Liver (tissue), 9 donors: ENCODE results near the gene NUP214. TPM values are rescaled to one million over a fixed set of nuclear protein-coding genes. Genes with fewer than 3 reads are reported as not detected.

Experiments
- DNase-seq: peaks from one replicate; pipeline ENCODE4 v3.0.0-alpha.2; 2017; ENCODE audit warnings: low spot score
- H3K27ac ChIP-seq, 2 donors: one replicate each; pipeline ENCODE4 v1.7.0; 2013; ENCODE audit warnings: inconsistent platforms in 2 of 2, low read length in 2 of 2, control low read depth in 1 of 2, low read depth in 1 of 2, mild to moderate bottlenecking in 1 of 2
- H3K27me3 ChIP-seq, 4 donors: one replicate each; pipeline versions ENCODE4 v1.6.1 to v1.7.0; 2013; ENCODE audit warnings: low read length in 3 of 4, inconsistent platforms in 1 of 4, mild to moderate bottlenecking in 1 of 4, moderate library complexity in 1 of 4; ENCODE audit not compliant: control insufficient read depth in 4 of 4, insufficient read depth in 4 of 4
- H3K36me3 ChIP-seq, 4 donors: one replicate each; pipeline versions ENCODE4 v1.6.1 to v1.7.0; 2013; ENCODE audit warnings: low read length in 3 of 4, mild to moderate bottlenecking in 3 of 4, low read depth in 1 of 4, moderate library complexity in 1 of 4; ENCODE audit not compliant: control insufficient read depth in 4 of 4, insufficient read depth in 3 of 4
- H3K4me1 ChIP-seq, 4 donors: one replicate each; pipeline versions ENCODE4 v1.6.1 to v1.7.0; 2013; ENCODE audit warnings: low read length in 3 of 4, mild to moderate bottlenecking in 3 of 4, moderate library complexity in 1 of 4; ENCODE audit not compliant: control insufficient read depth in 4 of 4, insufficient read depth in 4 of 4
- H3K4me3 ChIP-seq, 3 donors: one replicate each; pipeline versions ENCODE4 v1.6.1 to v1.7.0; 2013; ENCODE audit warnings: low read length in 3 of 3, control low read depth in 1 of 3, low read depth in 1 of 3, mild to moderate bottlenecking in 1 of 3
- H3K9ac ChIP-seq, 2 donors: one replicate each; pipeline ENCODE4 v1.7.0; 2013; ENCODE audit warnings: low read length in 2 of 2, mild to moderate bottlenecking in 2 of 2, moderate library complexity in 2 of 2, control low read depth in 1 of 2, low read depth in 1 of 2
- H3K9me3 ChIP-seq, 4 donors: one replicate each; pipeline versions ENCODE4 v1.6.1 to v1.7.0; 2013; ENCODE audit warnings: low read length in 3 of 4; ENCODE audit not compliant: control insufficient read depth in 4 of 4
- ATF3 ChIP-seq: IDR thresholded peaks from 2 replicates; pipeline ENCODE4 v1.6.1; 2016; ENCODE audit warnings: antibody characterized with exemption
- CTCF ChIP-seq: fragments of 150-350 bp; IDR thresholded peaks from 2 replicates; pipeline ENCODE4 v1.5.1; 2017; ENCODE audit warnings: improper control_type of control experiment, low read depth, low read length; ENCODE audit not compliant: missing input control
- EGR1 ChIP-seq, 2 donors: IDR thresholded peaks; 2 replicates each; pipeline ENCODE4 v1.6.1; 2016 to 2018; ENCODE audit warnings: antibody characterized with exemption in 2 of 2, low read depth in 2 of 2
- FOXA1 ChIP-seq: IDR thresholded peaks from 2 replicates; pipeline ENCODE4 v1.6.1; 2016; ENCODE audit warnings: antibody characterized with exemption
- GABPA ChIP-seq, 2 donors: IDR thresholded peaks in 1 of 2; conservative IDR thresholded peaks in 1 of 2; 2 replicates each; pipeline ENCODE4 v1.6.1; 2016; ENCODE audit warnings: antibody characterized with exemption in 2 of 2, mild to moderate bottlenecking in 1 of 2, moderate library complexity in 1 of 2
- HNF4A ChIP-seq, 2 donors: conservative IDR thresholded peaks; 2 replicates each; pipeline ENCODE4 v1.6.1; 2016; ENCODE audit warnings: antibody characterized with exemption in 2 of 2, mild to moderate bottlenecking in 2 of 2
- HNF4G ChIP-seq: IDR thresholded peaks from 2 replicates; pipeline ENCODE4 v1.6.1; 2016; ENCODE audit warnings: antibody characterized with exemption
- JUND ChIP-seq, 2 donors: IDR thresholded peaks; 2 replicates each; pipeline ENCODE4 v1.6.1; 2016; ENCODE audit warnings: antibody characterized with exemption in 2 of 2
- MAX ChIP-seq: IDR thresholded peaks from 2 replicates; pipeline ENCODE4 v1.6.1; 2016; ENCODE audit warnings: antibody characterized with exemption
- NR2F2 ChIP-seq: IDR thresholded peaks from 2 replicates; pipeline ENCODE4 v1.6.1; 2016; ENCODE audit warnings: antibody characterized with exemption
- RAD21 ChIP-seq, 2 donors: IDR thresholded peaks; 2 replicates each; pipeline ENCODE4 v1.6.1; 2016; ENCODE audit warnings: antibody characterized with exemption in 2 of 2, mild to moderate bottlenecking in 2 of 2
- REST ChIP-seq: IDR thresholded peaks from 2 replicates; pipeline ENCODE4 v1.6.1; 2016; ENCODE audit warnings: antibody characterized with exemption, mild to moderate bottlenecking
- RXRA ChIP-seq, 2 donors: IDR thresholded peaks; 2 replicates each; pipeline ENCODE4 v1.6.1; 2017 to 2018; ENCODE audit warnings: antibody characterized with exemption in 2 of 2, mild to moderate bottlenecking in 1 of 2
- SP1 ChIP-seq: IDR thresholded peaks from 2 replicates; pipeline ENCODE4 v1.6.1; 2018; ENCODE audit warnings: antibody characterized with exemption, mild to moderate bottlenecking
- TAF1 ChIP-seq: conservative IDR thresholded peaks from 2 replicates; pipeline ENCODE4 v1.6.1; 2016; ENCODE audit warnings: antibody characterized with exemption, mild to moderate bottlenecking
- YY1 ChIP-seq: IDR thresholded peaks from 2 replicates; pipeline ENCODE4 v1.6.1; 2016; ENCODE audit warnings: antibody characterized with exemption, mild to moderate bottlenecking
- WGBS: extraction: QIAGEN DNeasy Blood & Tissue Kit; methylation state at CpG from one replicate; pipeline ENCODE4 v1.1.7; 2013; 5-methylcytosine and 5-hydroxymethylcytosine counted together
- polyA plus RNA-seq, 2 donors: library from polyadenylated mRNA; stranded (reverse) in 1 of 2; unstranded in 1 of 2; fragments of 200-250 nt in 1 of 2; fragments of >200 nt in 1 of 2; fragmentation: Nextera tagmentation in 1 of 2; extraction: Ambion mirVana in 1 of 2; gene quantifications; one replicate each; pipeline versions ENCODE4 v1.2.1 to v1.2.3, GENCODE V29; 2013 to 2015
- total RNA-seq, 2 donors: library from RNA; depleted of rRNA; stranded (reverse); fragments of >200 nt; gene quantifications; one replicate each; pipeline ENCODE4 v1.2.3, GENCODE V29; 2014
- TF ChIP-seq, protein P1 (sequence below): IDR thresholded peaks from 2 replicates; pipeline ENCODE4 v1.6.1; 2016; ENCODE audit warnings: antibody characterized with exemption
- donor health status: healthy.
- donor health status: healthy.
- donor health status: healthy.
- donor health status: healthy.
- donor health status: healthy.

The NUP214 gene
- total and polyA plus RNA-seq, 4 donors: 8.8 to 19.5 (median 16.5) TPM

- no peak overlapping the region for H3K9ac ChIP-seq
- H3K36me3 ChIP-seq: peaks cover 13 to 52% (median 41%) of the 10 kb centered on the region in 4 donors
- no peak overlapping the region for H3K27ac ChIP-seq
- no peaks in the 10 kb centered on the region for H3K9me3 ChIP-seq
- H3K4me1 ChIP-seq: peaks cover 0 to 4% (median 0%) of the 10 kb centered on the region in 4 donors
- no peak for DNase-seq
- WGBS: 93% methylated on average over 4 of the region's 4 CpGs
- TF ChIP-seq REST (no peak), GABPA (IDR thresholded peaks at IDR 0.05 in 1 of 2, conservative IDR thresholded peaks at IDR 0.05 in 1 of 2) (no peak), HNF4G (no peak), JUND (IDR thresholded peaks at IDR 0.05) (no peak), EGR1 (IDR thresholded peaks at IDR 0.05; ENCODE audit: low read depth in 2 of 2) (no peak), RXRA (IDR thresholded peaks at IDR 0.05) (no peak), YY1 (no peak), ATF3 (no peak), MAX (no peak), RAD21 (IDR thresholded peaks at IDR 0.05) (no peak), SP1 (no peak), TAF1 (no peak), CTCF (no peak), HNF4A (conservative IDR thresholded peaks at IDR 0.05) (no peak)
- TF ChIP-seq, protein P1, sequence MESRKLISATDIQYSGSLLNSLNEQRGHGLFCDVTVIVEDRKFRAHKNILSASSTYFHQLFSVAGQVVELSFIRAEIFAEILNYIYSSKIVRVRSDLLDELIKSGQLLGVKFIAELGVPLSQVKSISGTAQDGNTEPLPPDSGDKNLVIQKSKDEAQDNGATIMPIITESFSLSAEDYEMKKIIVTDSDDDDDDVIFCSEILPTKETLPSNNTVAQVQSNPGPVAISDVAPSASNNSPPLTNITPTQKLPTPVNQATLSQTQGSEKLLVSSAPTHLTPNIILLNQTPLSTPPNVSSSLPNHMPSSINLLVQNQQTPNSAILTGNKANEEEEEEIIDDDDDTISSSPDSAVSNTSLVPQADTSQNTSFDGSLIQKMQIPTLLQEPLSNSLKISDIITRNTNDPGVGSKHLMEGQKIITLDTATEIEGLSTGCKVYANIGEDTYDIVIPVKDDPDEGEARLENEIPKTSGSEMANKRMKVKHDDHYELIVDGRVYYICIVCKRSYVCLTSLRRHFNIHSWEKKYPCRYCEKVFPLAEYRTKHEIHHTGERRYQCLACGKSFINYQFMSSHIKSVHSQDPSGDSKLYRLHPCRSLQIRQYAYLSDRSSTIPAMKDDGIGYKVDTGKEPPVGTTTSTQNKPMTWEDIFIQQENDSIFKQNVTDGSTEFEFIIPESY: no peak
- no peaks in the 10 kb centered on the region for H3K27me3 ChIP-seq
- no peak overlapping the region for H3K4me3 ChIP-seq
These were observed 37.5 kb downstream of the NUP214 start for GRCh38 chr9:131162886-131163285.

DNA sequence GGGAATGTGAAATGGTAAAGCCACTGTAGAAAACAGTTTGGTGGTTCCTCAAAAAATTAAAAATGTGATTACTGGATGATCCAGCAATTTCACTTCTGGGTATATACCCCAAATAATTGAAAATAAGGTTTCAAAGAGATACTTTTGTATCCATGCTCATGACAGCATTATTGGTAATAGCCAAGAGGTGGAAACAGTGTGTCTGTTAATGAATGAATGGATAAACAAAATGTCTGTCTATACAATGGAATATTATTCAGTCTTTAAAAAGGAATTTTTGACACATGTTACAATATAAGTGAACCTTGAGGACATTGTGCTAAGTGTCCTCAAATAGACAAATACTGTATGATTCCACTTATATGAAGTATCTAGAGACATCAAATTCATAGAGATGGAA lies 40.1 kb downstream of the NUP214 start:
- Histone ChIP-seq H3K9ac (no peak overlapping the region), H3K27ac (no peak overlapping the region), H3K4me3 (no peak overlapping the region), H3K36me3 (peaks cover 12 to 45% (median 36%) of the 10 kb centered on the region in 4 donors), H3K27me3 (no peaks in the 10 kb centered on the region), H3K4me1 (peaks cover 0 to 4% (median 0%) of the 10 kb centered on the region in 4 donors), H3K9me3 (no peaks in the 10 kb centered on the region)
- DNase-seq: no peak
- TF ChIP-seq RXRA (IDR thresholded peaks at IDR 0.05): no peak
- no peak for TF ChIP-seq REST
- TF ChIP-seq YY1: no peak
- TF ChIP-seq CTCF: no peak
- no peak for TF ChIP-seq HNF4A (conservative IDR thresholded peaks at IDR 0.05)
- no peak for TF ChIP-seq ATF3
- TF ChIP-seq NR2F2: no peak
- TF ChIP-seq FOXA1: no peak
- no peak for TF ChIP-seq JUND (IDR thresholded peaks at IDR 0.05)
- TF ChIP-seq MAX: no peak
- TF ChIP-seq RAD21 (IDR thresholded peaks at IDR 0.05): no peak
